Natural killer cell (primary cell): ENCODE results near the gene TRAPPC2L. TPM values are rescaled to one million over a fixed set of nuclear protein-coding genes. Genes with fewer than 3 reads are reported as not detected.

Experiments
- ATAC-seq, 3 donors: fragments of 150-1000 bp in 2 of 3; fragments of 200-7000 bp in 1 of 3; cut with Tn5 transposase; 1 replicate in 1 of 3; 2 replicates in 2 of 3; pipeline ENCODE4 v1.10.0; 2021; ENCODE audit warnings: mild to moderate bottlenecking in 2 of 3, moderate library complexity in 2 of 3
- DNase-seq, 2 donors: peaks; one replicate each; pipeline versions ENCODE4 v3.0.0 to v3.0.0-alpha.2; 2013 to 2021; ENCODE audit warnings: mixed read lengths in 1 of 2
- H3K27ac ChIP-seq: one replicate; pipeline ENCODE4 v1.5.1; 2013; ENCODE audit warnings: mild to moderate bottlenecking, low read length
- H3K27me3 ChIP-seq: one replicate; pipeline ENCODE4 v1.6.1; 2013; ENCODE audit warnings: low read length; ENCODE audit not compliant: control insufficient read depth, insufficient read depth
- H3K36me3 ChIP-seq: one replicate; pipeline ENCODE4 v1.6.1; 2013; ENCODE audit warnings: low read length; ENCODE audit not compliant: control insufficient read depth, insufficient read depth
- H3K4me1 ChIP-seq: one replicate; pipeline ENCODE4 v1.6.1; 2013; ENCODE audit warnings: low read length; ENCODE audit not compliant: control insufficient read depth, insufficient read depth
- H3K4me3 ChIP-seq: one replicate; pipeline ENCODE4 v1.5.1; 2013; ENCODE audit warnings: low read length
- H3K9me3 ChIP-seq: one replicate; pipeline ENCODE4 v1.6.1; 2013; ENCODE audit warnings: low read length; ENCODE audit not compliant: control insufficient read depth, insufficient read depth
- H3K27ac Mint-ChIP-seq, 2 donors: one replicate each; pipeline ENCODE4 v1.8.0; 2022; ENCODE audit warnings: mild to moderate bottlenecking in 2 of 2, mixed read lengths in 2 of 2, moderate library complexity in 1 of 2
- H3K27me3 Mint-ChIP-seq, 2 donors: one replicate each; pipeline ENCODE4 v1.8.0; 2022; ENCODE audit warnings: low read depth in 2 of 2, mixed read lengths in 2 of 2
- H3K36me3 Mint-ChIP-seq: one replicate; pipeline ENCODE4 v1.8.0; 2022; ENCODE audit warnings: mixed read lengths
- H3K4me1 Mint-ChIP-seq, 2 donors: one replicate each; pipeline ENCODE4 v1.8.0; 2022; ENCODE audit warnings: mixed read lengths in 2 of 2
- H3K4me3 Mint-ChIP-seq: one replicate; pipeline ENCODE4 v1.8.0; 2022; ENCODE audit warnings: mild to moderate bottlenecking, moderate library complexity, mixed read lengths
- H3K9me3 Mint-ChIP-seq, 2 donors: one replicate each; pipeline ENCODE4 v1.8.0; 2022; ENCODE audit warnings: mixed read lengths in 2 of 2
- WGBS: methylation state at CpG from one replicate; pipeline ENCODE4 v1.1.7; 2013; ENCODE audit warnings: missing lambda C conversion rate; ENCODE audit not compliant: insufficient coverage; 5-methylcytosine and 5-hydroxymethylcytosine counted together
- intact Hi-C: fragments of 100-400 bp; cut with micrococcal nuclease; formaldehyde crosslinking; loops from one replicate; pipeline ENCODE4 v1.14.2; 2022
- total RNA-seq, 4 donors: library from RNA; stranded (reverse); fragments of 120-200 nt in 1 of 4; gene quantifications; one replicate each; pipeline versions ENCODE4 v1.2.3 to v1.2.4, GENCODE V29; 2013 to 2022
- TF ChIP-seq, protein P1 (sequence below): fragments of 200-600 bp; IDR thresholded peaks from one replicate; pipeline ENCODE4 v1.8.0; 2022; ENCODE audit warnings: antibody characterized with exemption

Gene TRAPPC2L
- total RNA-seq, 3 donors from 2014 or later (not counting 1 experiment from before 2014, with no cell fraction given), result 31.9 to 39.0 (median 36.2) TPM

DNA sequence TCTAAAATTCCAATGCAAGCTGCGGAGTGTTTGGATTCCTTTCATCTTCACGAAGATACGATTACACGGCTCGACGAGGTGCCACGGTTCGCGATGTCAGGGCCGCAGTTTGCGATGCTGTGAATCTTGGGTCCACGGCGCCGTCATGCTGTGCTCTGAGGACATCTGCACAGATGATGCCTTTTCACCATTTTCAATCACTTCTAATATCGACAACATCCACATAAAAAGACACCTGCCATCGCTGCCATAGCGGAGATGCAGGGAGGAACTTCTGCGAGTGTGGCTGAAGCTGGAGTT lies 38.4 kb upstream of the TRAPPC2L start:
- no peaks in the 10 kb centered on the region for H3K9me3 Mint-ChIP-seq
- DNase-seq (no peak), ATAC-seq (no peak)
- Histone ChIP-seq H3K4me1 (no peaks in the 10 kb centered on the region), H3K27me3 (no peaks in the 10 kb centered on the region), H3K4me3 (no peak overlapping the region), H3K27ac (no peak overlapping the region), H3K36me3 (peaks cover 15% of the 10 kb centered on the region), H3K9me3 (no peaks in the 10 kb centered on the region)
- TF ChIP-seq, protein P1, sequence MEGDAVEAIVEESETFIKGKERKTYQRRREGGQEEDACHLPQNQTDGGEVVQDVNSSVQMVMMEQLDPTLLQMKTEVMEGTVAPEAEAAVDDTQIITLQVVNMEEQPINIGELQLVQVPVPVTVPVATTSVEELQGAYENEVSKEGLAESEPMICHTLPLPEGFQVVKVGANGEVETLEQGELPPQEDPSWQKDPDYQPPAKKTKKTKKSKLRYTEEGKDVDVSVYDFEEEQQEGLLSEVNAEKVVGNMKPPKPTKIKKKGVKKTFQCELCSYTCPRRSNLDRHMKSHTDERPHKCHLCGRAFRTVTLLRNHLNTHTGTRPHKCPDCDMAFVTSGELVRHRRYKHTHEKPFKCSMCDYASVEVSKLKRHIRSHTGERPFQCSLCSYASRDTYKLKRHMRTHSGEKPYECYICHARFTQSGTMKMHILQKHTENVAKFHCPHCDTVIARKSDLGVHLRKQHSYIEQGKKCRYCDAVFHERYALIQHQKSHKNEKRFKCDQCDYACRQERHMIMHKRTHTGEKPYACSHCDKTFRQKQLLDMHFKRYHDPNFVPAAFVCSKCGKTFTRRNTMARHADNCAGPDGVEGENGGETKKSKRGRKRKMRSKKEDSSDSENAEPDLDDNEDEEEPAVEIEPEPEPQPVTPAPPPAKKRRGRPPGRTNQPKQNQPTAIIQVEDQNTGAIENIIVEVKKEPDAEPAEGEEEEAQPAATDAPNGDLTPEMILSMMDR, result no peak
- no peak overlapping the region for H3K27ac Mint-ChIP-seq
- WGBS, result 96% methylated on average over 18 of the region's 18 CpGs
- intact Hi-C loops, result no loop called here
- no peaks in the 10 kb centered on the region for H3K27me3 Mint-ChIP-seq
- no peaks in the 10 kb centered on the region for H3K4me1 Mint-ChIP-seq
- no peaks in the 10 kb centered on the region for H3K36me3 Mint-ChIP-seq
- no peak overlapping the region for H3K4me3 Mint-ChIP-seq

DNA sequence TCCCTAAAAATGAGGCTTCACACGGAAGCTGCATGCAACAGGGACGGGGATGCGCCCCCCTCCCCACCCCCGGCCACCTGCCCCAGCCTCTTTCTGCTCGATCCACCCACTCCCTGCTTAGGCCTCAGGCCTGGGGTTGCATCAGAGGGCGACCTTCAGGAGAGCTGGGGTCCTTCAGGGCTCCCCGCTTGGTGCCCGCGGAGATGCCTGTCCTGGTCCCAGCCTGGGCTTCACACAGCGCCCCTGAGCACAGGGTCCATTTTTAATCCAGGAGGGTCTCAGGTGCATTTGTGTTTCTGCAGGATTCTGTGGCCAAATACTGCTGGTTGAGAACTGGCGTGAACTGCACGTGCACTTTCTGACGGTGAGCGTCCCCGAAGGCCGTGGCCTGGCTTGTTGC lies 37.8 kb upstream of the TRAPPC2L start:
- Mint-ChIP-seq H3K27ac (no peak overlapping the region), H3K36me3 (no peaks in the 10 kb centered on the region), H3K4me3 (no peak overlapping the region), H3K9me3 (no peaks in the 10 kb centered on the region), H3K4me1 (no peaks in the 10 kb centered on the region), H3K27me3 (no peaks in the 10 kb centered on the region)
- TF ChIP-seq, protein P1, result no peak
- DNase-seq (no peak), ATAC-seq (no peak)
- WGBS, result 94% methylated on average over 16 of the region's 16 CpGs
- H3K27me3 ChIP-seq, result no peaks in the 10 kb centered on the region
- H3K36me3 ChIP-seq, result peaks cover 15% of the 10 kb centered on the region
- H3K4me1 ChIP-seq, result no peaks in the 10 kb centered on the region
- intact Hi-C loops, result no loop called here
- H3K9me3 ChIP-seq, result no peaks in the 10 kb centered on the region
- H3K27ac ChIP-seq, result no peak overlapping the region
- H3K4me3 ChIP-seq, result no peak overlapping the region

DNA sequence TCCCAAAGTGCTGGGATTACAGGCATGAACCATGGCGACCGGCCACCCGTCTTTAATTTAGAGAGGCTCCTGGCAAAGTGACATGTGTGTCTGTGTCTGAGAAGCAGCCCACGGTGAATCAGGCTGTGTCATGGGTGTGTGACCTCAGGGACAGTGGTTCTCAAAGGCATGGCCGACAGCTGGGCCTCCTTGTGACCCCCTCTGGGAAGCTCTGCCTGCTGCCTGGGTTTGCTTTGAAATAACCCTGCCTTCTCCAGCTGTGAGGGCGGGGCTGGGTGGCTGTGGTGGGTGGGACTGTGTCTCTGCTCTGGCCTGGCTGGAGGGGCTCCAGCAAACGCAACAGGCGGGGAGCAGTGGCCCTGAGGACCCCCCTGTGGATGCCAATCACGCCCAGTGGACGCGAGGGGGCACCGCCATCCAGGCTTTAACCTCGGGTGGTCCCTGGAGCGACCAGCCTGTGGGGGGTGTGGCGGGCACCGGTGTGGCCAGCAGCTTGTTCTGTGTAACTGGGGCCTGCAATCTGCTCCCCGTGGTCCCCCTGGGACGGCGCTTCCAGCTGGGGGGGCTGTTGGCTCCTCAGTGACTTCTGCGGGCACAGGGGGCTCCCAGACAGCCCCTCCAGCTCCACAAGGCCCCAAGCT lies 36.4 kb upstream of the TRAPPC2L start:
- 92% methylated on average over 20 of the region's 20 CpGs for WGBS
- no peak overlapping the region for H3K27ac Mint-ChIP-seq
- no peak overlapping the region for H3K27ac ChIP-seq
- H3K36me3 Mint-ChIP-seq, result no peaks in the 10 kb centered on the region
- no peaks in the 10 kb centered on the region for H3K4me1 ChIP-seq
- no peak overlapping the region for H3K4me3 Mint-ChIP-seq
- no peaks in the 10 kb centered on the region for H3K9me3 Mint-ChIP-seq
- no peaks in the 10 kb centered on the region for H3K27me3 Mint-ChIP-seq
- no peak overlapping the region for H3K4me3 ChIP-seq
- ATAC-seq, result no peak
- intact Hi-C loops, result no loop called here
- no peak for DNase-seq
- TF ChIP-seq, protein P1, result no peak
- H3K36me3 ChIP-seq, result peaks cover 17% of the 10 kb centered on the region
- H3K9me3 ChIP-seq, result no peaks in the 10 kb centered on the region
- no peaks in the 10 kb centered on the region for H3K4me1 Mint-ChIP-seq
- no peaks in the 10 kb centered on the region for H3K27me3 ChIP-seq

DNA sequence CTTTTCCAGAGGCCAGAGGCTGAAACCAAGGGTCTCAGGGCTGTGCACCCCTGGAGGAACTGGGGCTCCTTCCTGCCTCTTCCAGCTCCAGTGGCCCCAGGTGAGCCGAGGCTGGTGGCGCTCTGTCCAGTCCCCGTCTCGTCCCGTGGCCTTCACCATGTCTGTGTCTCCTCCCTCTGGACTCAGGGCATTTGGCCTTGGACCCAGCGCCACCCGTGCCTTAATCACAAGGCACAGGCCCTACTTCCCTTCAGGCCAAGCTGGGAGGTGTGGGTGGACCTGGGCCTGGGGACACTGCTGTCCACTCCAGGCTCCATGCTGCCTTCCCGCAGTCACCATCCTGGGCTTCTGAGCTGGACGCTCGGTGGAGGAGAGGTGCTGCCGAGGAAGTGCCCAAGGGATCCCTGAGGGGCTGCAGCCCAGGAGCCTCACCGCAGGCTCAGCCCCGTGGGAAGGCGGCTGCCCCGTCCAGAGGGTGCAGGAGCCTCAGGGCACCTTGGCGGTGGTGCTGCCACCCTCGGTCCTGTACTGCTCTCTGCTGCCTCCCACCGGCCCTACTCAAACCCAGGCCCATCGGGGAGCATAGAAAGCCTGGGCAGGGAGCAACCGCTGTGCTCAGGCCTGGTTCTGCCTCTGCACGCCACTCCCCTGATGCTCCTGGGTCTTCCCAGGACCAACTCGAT lies 35.6 kb upstream of the TRAPPC2L start:
- Mint-ChIP-seq H3K36me3 (no peaks in the 10 kb centered on the region), H3K4me3 (no peak overlapping the region), H3K9me3 (no peaks in the 10 kb centered on the region), H3K4me1 (no peaks in the 10 kb centered on the region), H3K27me3 (no peaks in the 10 kb centered on the region), H3K27ac (no peak overlapping the region)
- H3K27me3 ChIP-seq, result no peaks in the 10 kb centered on the region
- no peaks in the 10 kb centered on the region for H3K9me3 ChIP-seq
- no peak overlapping the region for H3K27ac ChIP-seq
- H3K4me3 ChIP-seq, result no peak overlapping the region
- 96% methylated on average over 22 of the region's 22 CpGs for WGBS
- H3K4me1 ChIP-seq, result no peaks in the 10 kb centered on the region
- peaks cover 18% of the 10 kb centered on the region for H3K36me3 ChIP-seq
- TF ChIP-seq, protein P1, result no peak
- DNase-seq (no peak), ATAC-seq (no peak)
- intact Hi-C loops, result no loop called here
